B cell (primary cell): ENCODE results near the gene ELOVL3.

ENCODE experiments used
- CTCF ChIP-seq: fragments of 200-600 bp; IDR thresholded peaks from one replicate; pipeline ENCODE4 v1.8.0; 2022; ENCODE audit warnings: antibody characterized with exemption, mild to moderate bottlenecking
- EZH2 ChIP-seq: IDR thresholded peaks from 2 replicates; pipeline ENCODE4 v1.6.1; 2012; ENCODE audit warnings: borderline replicate concordance, low read depth, mild to moderate bottlenecking, moderate library complexity, low read length; ENCODE audit not compliant: insufficient read depth, poor library complexity, severe bottlenecking

GRCh38 chr10:102202386-102202785 is 23.7 kb upstream of the ELOVL3 start:
- no peak for TF ChIP-seq CTCF
- TF ChIP-seq EZH2, result no peak
